Stomach (tissue), 4 donors: ENCODE data around the gene ARRDC2.

Experiments
- POLR2A ChIP-seq, 4 donors: fragments of 450-650 bp; IDR thresholded peaks; one replicate each; pipeline ENCODE4 v1.6.1; 2016; ENCODE audit warnings: antibody characterized with exemption in 4 of 4, control low read depth in 2 of 4, mild to moderate bottlenecking in 1 of 4, moderate library complexity in 1 of 4
- TF ChIP-seq, protein P1 (sequence below), 7 experiments: fragments of 450-650 bp in 4 of 7; fragments of 200-600 bp in 3 of 7; sonication (generic) in 3 of 7; IDR thresholded peaks; one replicate each; pipeline ENCODE4 v1.5.1; 2016 to 2019; ENCODE audit warnings: antibody characterized with exemption in 7 of 7, control low read depth in 2 of 7, mild to moderate bottlenecking in 1 of 7

DNA sequence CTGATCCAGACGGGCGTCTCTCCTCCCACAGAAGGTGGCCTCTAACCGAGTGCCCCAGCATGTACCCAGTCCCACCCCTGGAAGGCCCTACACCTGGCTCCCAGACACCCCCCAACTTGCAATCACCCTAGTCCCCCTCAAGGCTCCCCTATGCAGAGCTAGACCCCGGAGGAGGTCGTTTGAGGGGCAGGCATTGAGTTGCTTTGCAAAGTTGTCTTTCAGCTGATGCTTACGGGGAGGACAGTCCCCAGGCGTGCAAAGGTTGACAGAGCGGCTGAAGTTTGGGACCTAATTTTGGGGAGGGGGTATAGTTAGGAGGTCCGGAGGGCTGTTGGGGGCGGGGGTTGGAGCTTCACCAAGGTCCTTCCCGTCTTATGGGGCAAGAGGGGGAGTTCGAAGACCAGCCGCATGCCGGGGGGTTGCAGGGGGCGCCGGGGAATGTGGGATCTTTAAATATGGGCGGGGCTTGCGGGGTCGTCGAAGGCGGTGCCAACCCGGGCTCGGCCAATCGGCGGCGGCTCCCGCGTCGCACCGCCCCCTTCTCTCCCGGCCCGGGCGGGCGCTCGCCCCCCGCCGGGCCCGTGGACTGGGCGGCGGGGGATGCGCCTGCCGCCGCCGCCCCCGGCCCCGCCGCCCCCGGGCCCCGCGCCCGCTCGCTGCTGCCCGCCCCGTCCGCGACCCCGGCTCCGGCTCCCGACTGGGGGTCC lies 41.3 kb upstream of the ARRDC2 start, which contains the start of gene KCNN1:
- TF ChIP-seq, protein P1, sequence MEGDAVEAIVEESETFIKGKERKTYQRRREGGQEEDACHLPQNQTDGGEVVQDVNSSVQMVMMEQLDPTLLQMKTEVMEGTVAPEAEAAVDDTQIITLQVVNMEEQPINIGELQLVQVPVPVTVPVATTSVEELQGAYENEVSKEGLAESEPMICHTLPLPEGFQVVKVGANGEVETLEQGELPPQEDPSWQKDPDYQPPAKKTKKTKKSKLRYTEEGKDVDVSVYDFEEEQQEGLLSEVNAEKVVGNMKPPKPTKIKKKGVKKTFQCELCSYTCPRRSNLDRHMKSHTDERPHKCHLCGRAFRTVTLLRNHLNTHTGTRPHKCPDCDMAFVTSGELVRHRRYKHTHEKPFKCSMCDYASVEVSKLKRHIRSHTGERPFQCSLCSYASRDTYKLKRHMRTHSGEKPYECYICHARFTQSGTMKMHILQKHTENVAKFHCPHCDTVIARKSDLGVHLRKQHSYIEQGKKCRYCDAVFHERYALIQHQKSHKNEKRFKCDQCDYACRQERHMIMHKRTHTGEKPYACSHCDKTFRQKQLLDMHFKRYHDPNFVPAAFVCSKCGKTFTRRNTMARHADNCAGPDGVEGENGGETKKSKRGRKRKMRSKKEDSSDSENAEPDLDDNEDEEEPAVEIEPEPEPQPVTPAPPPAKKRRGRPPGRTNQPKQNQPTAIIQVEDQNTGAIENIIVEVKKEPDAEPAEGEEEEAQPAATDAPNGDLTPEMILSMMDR (IDR thresholded peaks at IDR 0.05) = no peak
- no peak for TF ChIP-seq POLR2A (IDR thresholded peaks at IDR 0.05)
